GM12801 (cell line): ENCODE data around the gene CDC6.

Source experiments
- TF ChIP-seq, protein P1 (sequence below): IDR thresholded peaks from one replicate; pipeline ENCODE4 v1.5.1; 2011; ENCODE audit warnings: control low read depth; ENCODE audit not compliant: insufficient read length; ENCODE audit errors: extremely low read depth

CDC6 gene

GRCh38 chr17:40347319-40348135 lies 59.8 kb downstream of the CDC6 start:
- TF ChIP-seq, protein P1, sequence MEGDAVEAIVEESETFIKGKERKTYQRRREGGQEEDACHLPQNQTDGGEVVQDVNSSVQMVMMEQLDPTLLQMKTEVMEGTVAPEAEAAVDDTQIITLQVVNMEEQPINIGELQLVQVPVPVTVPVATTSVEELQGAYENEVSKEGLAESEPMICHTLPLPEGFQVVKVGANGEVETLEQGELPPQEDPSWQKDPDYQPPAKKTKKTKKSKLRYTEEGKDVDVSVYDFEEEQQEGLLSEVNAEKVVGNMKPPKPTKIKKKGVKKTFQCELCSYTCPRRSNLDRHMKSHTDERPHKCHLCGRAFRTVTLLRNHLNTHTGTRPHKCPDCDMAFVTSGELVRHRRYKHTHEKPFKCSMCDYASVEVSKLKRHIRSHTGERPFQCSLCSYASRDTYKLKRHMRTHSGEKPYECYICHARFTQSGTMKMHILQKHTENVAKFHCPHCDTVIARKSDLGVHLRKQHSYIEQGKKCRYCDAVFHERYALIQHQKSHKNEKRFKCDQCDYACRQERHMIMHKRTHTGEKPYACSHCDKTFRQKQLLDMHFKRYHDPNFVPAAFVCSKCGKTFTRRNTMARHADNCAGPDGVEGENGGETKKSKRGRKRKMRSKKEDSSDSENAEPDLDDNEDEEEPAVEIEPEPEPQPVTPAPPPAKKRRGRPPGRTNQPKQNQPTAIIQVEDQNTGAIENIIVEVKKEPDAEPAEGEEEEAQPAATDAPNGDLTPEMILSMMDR, result no peak

DNA sequence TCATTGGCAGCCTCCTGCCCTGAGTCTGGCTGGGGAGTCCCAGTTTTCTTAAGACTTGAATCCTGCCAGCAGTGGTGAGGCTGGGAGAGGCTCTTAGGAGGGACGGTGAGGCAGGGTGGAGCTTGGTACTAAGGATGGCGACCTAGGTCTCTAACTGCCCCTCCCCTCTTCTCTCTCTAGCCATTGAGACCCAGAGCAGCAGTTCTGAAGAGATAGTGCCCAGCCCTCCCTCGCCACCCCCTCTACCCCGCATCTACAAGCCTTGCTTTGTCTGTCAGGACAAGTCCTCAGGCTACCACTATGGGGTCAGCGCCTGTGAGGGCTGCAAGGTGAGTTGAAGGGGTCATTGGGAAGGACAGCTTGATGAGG lies 60.4 kb downstream of the CDC6 start:
- TF ChIP-seq, protein P1, result no peak

- TF ChIP-seq, protein P1, result no peak
These were observed 61.1 kb downstream of the CDC6 start for GRCh38 chr17:40348562-40349476.

GRCh38 chr17:40349477-40349894 lies 61.8 kb downstream of the CDC6 start:
- TF ChIP-seq, protein P1, result no peak

DNA sequence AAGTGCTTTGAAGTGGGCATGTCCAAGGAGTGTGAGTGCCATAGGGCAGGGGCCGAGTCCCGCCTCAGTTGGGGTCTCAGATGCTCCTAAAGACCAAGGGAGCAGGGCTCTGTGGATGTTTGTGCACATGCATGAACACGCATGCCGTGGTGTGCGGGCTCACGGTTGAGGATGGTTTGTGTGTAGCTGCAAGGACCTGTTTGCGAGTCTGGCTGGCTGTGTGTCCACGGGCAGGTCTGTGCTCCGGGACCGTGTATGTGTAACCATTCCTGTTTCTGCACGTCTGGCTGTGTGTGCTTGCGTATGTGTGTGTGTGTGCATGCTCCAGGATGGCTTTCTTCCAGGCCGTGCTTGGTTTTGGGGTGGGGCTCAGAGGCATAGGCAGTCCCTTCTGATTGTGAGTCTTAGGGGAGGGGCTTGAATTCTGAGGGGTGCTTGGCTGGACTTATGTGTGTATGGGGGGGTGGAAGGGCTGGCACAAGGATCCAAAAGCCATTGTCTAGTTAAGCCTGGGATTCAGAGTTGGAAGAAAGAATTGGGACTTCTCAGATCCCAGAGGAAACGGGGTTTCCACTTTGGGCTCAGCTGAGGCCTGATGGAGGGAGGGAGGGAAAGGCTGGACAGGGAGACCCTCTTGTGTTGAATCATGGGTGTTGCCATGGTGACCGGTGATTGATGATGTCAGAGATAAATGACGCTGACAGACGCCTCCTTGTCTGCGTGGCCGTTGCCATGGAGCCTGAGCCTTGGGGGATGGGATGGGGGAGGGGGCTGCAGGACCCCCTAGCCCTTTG lies 62.4 kb downstream of the CDC6 start:
- TF ChIP-seq, protein P1, result no peak

DNA sequence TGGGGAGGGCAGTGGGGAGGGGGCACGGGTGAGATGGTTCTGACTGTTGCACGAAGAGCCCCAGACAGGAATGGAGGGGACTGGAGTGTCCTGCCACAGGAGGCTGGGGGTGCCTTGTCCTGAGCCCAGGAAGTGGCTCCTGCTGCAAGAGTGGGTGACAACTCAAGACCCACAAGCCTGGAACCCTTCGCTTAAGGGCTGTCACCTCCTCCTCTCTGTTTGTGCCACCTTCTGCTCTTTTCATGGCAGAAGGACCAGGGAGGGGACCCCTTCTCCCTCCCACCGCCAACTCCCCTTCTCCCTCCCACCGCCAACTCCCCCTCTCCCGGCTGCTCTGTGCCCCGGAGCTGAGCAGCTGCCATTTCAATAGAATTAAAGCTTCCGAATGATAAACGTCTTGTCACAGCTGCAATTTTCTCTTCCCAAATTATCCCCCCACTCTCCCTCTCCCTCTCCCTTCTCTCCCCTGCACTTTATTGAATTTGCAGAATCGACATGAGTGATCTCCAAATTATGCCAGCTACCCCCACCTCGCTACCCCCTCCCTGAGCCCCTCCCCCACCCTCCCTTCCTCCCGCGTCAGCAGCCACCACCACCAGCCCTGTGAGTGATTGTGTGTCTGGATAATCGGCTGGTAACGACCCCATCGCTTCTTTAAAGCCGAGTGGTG lies 63.1 kb downstream of the CDC6 start:
- TF ChIP-seq, protein P1, result no peak
